Epithelial cell of esophagus (primary cell): ENCODE data around the gene CES4A.
"Not testable (repeated sequence)": the region's sequence is repeated elsewhere in the genome, so short reads cannot be mapped to it uniquely, and the experiment has no call there.

Experiments used
- DNase-seq: peaks from one replicate; pipeline ENCODE4 v3.0.0; 2010; ENCODE audit warnings: low read depth
- H3K4me3 ChIP-seq: 2 replicates; pipeline ENCODE4 v1.5.1; 2011; ENCODE audit warnings: mild to moderate bottlenecking, low read length, control low read depth
- TF ChIP-seq, protein P1 (sequence below): IDR thresholded peaks from 2 replicates; pipeline ENCODE4 v1.5.1; 2011; ENCODE audit warnings: low read depth, mild to moderate bottlenecking, low read length, control low read depth, inconsistent platforms; ENCODE audit not compliant: insufficient read depth; ENCODE audit errors: missing control alignments

The CES4A gene

DNA sequence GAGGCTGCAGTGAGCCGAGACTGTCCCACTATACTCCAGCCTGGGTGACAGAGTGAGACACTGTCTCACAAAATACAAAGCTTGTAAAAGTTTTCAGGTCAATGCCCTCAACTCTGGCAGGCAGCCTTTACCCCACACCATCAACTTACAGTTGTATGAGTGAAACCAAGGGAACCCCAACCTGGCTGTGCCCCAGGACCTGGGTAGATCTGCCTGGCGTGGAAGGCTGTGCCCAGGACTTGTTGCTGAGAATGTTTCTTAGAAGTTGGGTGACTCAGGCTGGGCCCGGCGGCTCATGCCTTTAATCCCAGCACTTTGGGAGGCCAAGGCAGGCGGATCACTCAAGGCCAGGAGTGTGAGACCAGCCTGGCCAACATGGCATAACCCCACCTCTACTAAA lies 19.5 kb upstream of the CES4A start:
- DNase-seq = no peak
- no peak overlapping the region for H3K4me3 ChIP-seq
- TF ChIP-seq, protein P1, sequence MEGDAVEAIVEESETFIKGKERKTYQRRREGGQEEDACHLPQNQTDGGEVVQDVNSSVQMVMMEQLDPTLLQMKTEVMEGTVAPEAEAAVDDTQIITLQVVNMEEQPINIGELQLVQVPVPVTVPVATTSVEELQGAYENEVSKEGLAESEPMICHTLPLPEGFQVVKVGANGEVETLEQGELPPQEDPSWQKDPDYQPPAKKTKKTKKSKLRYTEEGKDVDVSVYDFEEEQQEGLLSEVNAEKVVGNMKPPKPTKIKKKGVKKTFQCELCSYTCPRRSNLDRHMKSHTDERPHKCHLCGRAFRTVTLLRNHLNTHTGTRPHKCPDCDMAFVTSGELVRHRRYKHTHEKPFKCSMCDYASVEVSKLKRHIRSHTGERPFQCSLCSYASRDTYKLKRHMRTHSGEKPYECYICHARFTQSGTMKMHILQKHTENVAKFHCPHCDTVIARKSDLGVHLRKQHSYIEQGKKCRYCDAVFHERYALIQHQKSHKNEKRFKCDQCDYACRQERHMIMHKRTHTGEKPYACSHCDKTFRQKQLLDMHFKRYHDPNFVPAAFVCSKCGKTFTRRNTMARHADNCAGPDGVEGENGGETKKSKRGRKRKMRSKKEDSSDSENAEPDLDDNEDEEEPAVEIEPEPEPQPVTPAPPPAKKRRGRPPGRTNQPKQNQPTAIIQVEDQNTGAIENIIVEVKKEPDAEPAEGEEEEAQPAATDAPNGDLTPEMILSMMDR = no peak

DNA sequence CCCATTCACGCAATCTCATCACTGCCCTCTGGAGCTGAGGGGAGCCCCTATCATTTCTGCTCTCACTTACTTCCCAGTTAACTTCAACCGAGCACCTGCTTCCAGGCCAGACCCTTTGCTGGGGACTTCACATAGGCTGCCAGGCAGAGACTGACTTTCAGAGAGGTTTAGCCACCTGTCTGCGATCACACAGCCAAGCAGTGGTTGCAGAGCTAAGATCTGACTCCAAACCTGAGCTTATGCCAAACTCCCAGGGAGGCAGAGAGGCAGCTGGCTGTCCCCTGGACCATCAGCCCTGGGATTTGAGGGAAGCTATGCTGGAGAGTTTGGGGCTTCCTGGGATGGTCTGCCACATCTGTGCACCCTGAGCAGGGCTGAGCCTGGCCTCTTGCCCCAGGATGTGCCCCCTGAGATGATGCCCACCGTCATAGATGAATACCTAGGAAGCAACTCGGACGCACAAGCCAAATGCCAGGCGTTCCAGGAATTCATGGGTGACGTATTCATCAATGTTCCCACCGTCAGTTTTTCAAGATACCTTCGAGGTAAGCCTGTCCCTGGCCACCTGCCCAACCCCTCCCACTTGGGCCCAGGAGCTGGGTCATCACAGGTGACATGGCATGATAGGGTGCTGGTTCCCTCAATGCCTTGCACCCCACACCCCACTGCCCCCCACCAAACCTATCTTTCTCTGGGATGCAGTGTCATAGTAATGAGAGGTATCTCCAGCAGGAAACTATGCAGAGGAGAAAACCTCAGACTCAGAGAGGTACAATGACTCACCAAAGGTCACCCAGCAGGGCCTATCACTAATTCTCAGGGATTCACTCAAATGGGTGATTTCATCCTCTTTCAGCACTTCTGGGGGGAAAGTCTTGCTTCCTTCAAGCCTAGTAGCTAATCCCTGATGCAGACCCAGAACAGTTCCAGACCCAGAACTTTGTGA lies 17.3 kb upstream of the CES4A start:
- TF ChIP-seq, protein P1 = no peak
- no peak overlapping the region for H3K4me3 ChIP-seq
- DNase-seq = peak; percentile 43

DNA sequence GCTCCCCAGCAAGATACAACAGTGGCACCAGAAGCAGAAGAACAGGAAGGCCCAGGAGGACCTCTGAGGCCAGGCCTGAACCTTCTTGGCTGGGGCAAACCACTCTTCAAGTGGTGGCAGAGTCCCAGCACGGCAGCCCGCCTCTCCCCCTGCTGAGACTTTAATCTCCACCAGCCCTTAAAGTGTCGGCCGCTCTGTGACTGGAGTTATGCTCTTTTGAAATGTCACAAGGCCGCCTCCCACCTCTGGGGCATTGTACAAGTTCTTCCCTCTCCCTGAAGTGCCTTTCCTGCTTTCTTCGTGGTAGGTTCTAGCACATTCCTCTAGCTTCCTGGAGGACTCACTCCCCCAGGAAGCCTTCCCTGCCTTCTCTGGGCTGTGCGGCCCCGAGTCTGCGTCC lies 15.4 kb upstream of the CES4A start:
- no peak for DNase-seq
- TF ChIP-seq, protein P1 = no peak
- H3K4me3 ChIP-seq = no peak overlapping the region

DNA sequence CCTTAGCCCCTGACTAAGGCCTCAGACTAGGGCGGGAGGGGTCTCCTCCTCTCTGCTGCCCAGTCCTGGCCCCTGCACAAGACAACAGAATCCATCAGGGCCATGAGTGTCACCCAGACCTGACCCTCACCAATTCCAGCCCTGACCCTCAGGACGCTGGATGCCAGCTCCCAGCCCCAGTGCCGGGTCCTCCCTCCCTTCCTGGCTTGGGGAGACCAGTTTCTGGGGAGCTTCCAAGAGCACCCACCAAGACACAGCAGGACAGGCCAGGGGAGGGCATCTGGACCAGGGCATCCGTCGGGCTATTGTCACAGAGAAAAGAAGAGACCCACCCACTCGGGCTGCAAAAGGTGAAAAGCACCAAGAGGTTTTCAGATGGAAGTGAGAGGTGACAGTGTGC lies 14.7 kb upstream of the CES4A start:
- no peak overlapping the region for H3K4me3 ChIP-seq
- DNase-seq = no peak
- TF ChIP-seq, protein P1 = no peak

DNA sequence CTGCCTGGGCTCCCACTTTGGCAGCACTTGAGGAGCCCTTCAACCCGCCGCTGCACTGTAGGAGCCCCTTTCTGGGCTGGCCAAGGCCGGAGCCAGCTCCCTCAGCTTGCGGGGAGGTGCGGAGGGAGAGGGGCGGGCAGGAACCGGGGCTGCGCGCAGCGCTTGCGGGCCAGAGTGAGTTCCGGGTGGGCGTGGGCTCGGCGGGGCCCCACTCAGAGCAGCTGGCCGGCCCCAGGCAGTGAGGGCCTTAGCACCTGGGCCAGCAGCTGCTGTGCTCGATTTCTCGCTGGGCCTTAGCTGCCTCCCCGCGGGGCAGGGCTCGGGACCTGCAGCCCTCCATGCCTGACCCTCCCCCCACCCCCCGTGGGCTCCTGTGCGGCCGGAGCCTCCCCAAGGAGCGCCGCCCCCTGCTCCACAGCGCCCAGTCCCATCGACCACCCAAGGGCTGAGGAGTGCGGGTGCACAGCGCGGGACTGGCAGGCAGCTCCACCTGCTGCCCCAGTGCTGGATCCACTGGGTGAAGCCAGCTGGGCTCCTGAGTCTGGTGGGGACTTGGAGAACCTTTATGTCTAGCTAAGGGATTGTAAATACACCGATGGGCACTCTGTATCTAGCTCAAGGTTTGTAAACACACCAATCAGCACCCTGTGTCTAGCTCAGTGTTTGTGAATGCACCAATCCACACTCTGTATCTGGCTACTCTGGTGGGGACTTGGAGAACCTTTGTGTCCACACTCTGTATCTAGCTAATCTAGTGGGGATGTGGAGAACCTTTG lies 14.0 kb upstream of the CES4A start:
- H3K4me3 ChIP-seq = not testable (repeated sequence)

DNA sequence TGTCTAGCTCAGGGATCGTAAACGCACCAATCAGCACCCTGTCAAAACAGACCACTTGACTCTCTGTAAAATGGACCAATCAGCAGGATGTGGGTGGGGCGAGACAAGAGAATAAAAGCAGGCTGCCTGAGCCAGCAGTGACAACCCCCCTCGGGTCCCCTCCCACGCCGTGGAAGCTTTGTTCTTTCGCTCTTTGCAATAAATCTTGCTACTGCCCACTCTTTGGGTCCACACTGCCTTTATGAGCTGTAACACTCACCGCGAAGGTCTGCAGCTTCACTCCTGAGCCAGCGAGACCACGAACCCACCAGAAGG lies 13.5 kb upstream of the CES4A start:
- H3K4me3 ChIP-seq, DNase-seq: not testable (repeated sequence)

More for the DNA sequence above, 14.0 kb upstream of the CES4A start:
- DNase-seq = not testable (repeated sequence)

DNA sequence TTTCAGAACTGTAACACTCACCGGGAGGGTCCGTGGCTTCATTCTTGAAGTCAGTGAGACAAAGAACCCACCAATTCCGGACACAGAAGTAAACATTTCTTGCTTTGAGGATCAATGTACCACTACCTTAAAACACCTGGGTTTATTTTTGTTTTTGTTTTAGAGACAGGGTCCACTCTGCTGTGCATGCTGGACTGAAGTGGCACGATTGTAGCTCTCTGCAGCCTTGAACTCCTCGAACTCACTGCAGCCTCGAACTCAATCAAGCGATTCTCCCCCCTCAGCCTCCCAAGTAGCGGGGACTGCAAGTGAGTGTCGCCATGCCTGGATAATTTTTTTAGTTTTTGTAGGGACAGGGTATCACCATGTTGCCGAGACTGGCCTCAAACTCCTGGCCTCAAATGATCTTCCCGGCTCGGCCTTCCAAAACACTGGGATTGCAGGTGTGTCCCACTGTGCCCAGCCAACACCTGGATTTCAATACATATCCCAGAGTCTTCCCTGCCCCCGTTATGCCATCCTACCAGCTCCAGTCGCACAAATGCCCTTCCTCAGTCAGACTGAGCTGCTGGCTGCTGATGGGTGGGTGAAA lies 13.0 kb upstream of the CES4A start:
- no peak overlapping the region for H3K4me3 ChIP-seq
- TF ChIP-seq, protein P1 = no peak
- DNase-seq = no peak
